H1 (cell line): ENCODE results near the gene PTPN12. TPM values are rescaled to one million over a fixed set of nuclear protein-coding genes. Genes with fewer than 3 reads are reported as not detected.

Experiments
- CTCF ChIA-PET: fragments of 300-600 bp; sonication (Branson Sonifier 250); formaldehyde crosslinking; loops from one replicate; lab custom pipeline; 2021; ENCODE audit not compliant: partially characterized antibody; lab: Charles Lee
- POLR2A ChIA-PET: fragments of 300-600 bp; sonication (Branson Sonifier 250); formaldehyde crosslinking; loops from one replicate; lab custom pipeline; 2021; ENCODE audit warnings: inconsistent platforms; ENCODE audit not compliant: partially characterized antibody; lab: Charles Lee
- DNase-seq, 2 experiments: peaks; one replicate each; pipeline versions ENCODE4 v3.0.0 to v3.0.0-alpha.2; 2010 to 2022; ENCODE audit warnings: low spot score in 2 of 2, low read depth in 1 of 2, mixed read lengths in 1 of 2
- FAIRE-seq: peaks from 2 replicates; lab custom pipeline; 2011; peaks lifted over from hg19 to GRCh38; lab: Jason Lieb, UNC
- H2AFZ ChIP-seq: 2 replicates; pipeline ENCODE4 v1.8.1; 2012; ENCODE audit warnings: low read length, inconsistent platforms
- H2AK5ac ChIP-seq: 2 replicates; pipeline ENCODE4 v1.6.1; 2013; ENCODE audit warnings: low read depth, low read length
- H2BK120ac ChIP-seq: replicated peaks from 2 replicates; pipeline ENCODE3; 2013; ENCODE audit warnings: low read depth, low read length, inconsistent platforms
- H2BK12ac ChIP-seq: 2 replicates; pipeline ENCODE4 v1.6.1; 2013; ENCODE audit warnings: low read depth, low read length
- H2BK15ac ChIP-seq: 2 replicates; pipeline ENCODE4 v1.6.1; 2013; ENCODE audit warnings: low read length
- H2BK20ac ChIP-seq: 2 replicates; pipeline ENCODE4 v1.6.1; 2013; ENCODE audit warnings: low read length
- H2BK5ac ChIP-seq: 2 replicates; pipeline ENCODE4 v1.6.1; 2013; ENCODE audit warnings: low read depth, low read length
- H3K14ac ChIP-seq: 2 replicates; pipeline ENCODE4 v1.6.1; 2013; ENCODE audit warnings: inconsistent platforms; ENCODE audit not compliant: insufficient read length
- H3K18ac ChIP-seq: 2 replicates; pipeline ENCODE4 v1.6.1; 2013; ENCODE audit warnings: low read length; ENCODE audit errors: extremely low read depth
- H3K23ac ChIP-seq: 2 replicates; pipeline ENCODE4 v1.6.1; 2013; ENCODE audit warnings: inconsistent platforms; ENCODE audit not compliant: insufficient read length
- H3K23me2 ChIP-seq: 2 replicates; pipeline ENCODE4 v1.6.1; 2013; ENCODE audit warnings: low read depth, low read length
- H3K27ac ChIP-seq: 2 replicates; pipeline ENCODE4 v1.6.1; 2011; ENCODE audit warnings: low read depth, low read length, inconsistent platforms
- H3K27me3 ChIP-seq, 4 experiments: replicated peaks in 1 of 4; 1 replicate in 1 of 4; 2 replicates in 3 of 4; pipeline versions ENCODE4 v1.6.1 to v1.8.1; 2011 to 2013; ENCODE audit warnings: low read length in 3 of 4, mild to moderate bottlenecking in 3 of 4, inconsistent platforms in 2 of 4, mixed read lengths in 2 of 4, moderate library complexity in 1 of 4; ENCODE audit not compliant: control insufficient read depth in 3 of 4, insufficient read depth in 3 of 4; ENCODE audit errors: extremely low read depth in 1 of 4
- H3K36me3 ChIP-seq, 4 experiments: 2 replicates each; pipeline versions ENCODE4 v1.6.1 to v1.8.1; 2011 to 2013; ENCODE audit warnings: mild to moderate bottlenecking in 4 of 4, low read length in 3 of 4, moderate library complexity in 2 of 4, control low read depth in 1 of 4, inconsistent platforms in 1 of 4; ENCODE audit not compliant: insufficient read depth in 4 of 4, control insufficient read depth in 2 of 4
- H3K4ac ChIP-seq: replicated peaks from 2 replicates; pipeline ENCODE3; 2013; ENCODE audit warnings: low read length, low read depth, mixed read lengths, inconsistent platforms; ENCODE audit not compliant: insufficient read length
- H3K4me1 ChIP-seq, 4 experiments: replicated peaks in 1 of 4; 1 replicate in 1 of 4; 2 replicates in 3 of 4; pipeline versions ENCODE4 v1.6.1 to v1.8.1; 2011 to 2013; ENCODE audit warnings: low read length in 3 of 4, inconsistent platforms in 2 of 4, mixed read lengths in 1 of 4; ENCODE audit not compliant: insufficient read depth in 4 of 4, control insufficient read depth in 3 of 4
- H3K4me2 ChIP-seq, 2 experiments: 2 replicates each; pipeline versions ENCODE4 v1.6.1 to v1.8.1; 2011 to 2013; ENCODE audit warnings: low read depth in 2 of 2, low read length in 2 of 2, control low read depth in 1 of 2, inconsistent platforms in 1 of 2, mild to moderate bottlenecking in 1 of 2; ENCODE audit not compliant: insufficient read depth in 1 of 2
- H3K4me3 ChIP-seq, 4 experiments: fragments of 200-600, 300-600 bp in 1 of 4; sonication (generic), shearing (Covaris generic), sonication (Bioruptor Twin) in 1 of 4; 2 replicates each; pipeline versions ENCODE4 v1.5.1 to v1.8.1; 2011 to 2016; ENCODE audit warnings: low read length in 4 of 4, low read depth in 3 of 4, control low read depth in 2 of 4, inconsistent platforms in 2 of 4, mild to moderate bottlenecking in 2 of 4, mixed read lengths in 1 of 4, moderate library complexity in 1 of 4; ENCODE audit not compliant: insufficient read depth in 2 of 4; ENCODE audit errors: extremely low read depth in 1 of 4
- H3K56ac ChIP-seq: replicated peaks from 2 replicates; pipeline ENCODE3; 2013; ENCODE audit warnings: low read depth, mild to moderate bottlenecking, mixed read lengths, low read length, inconsistent platforms; ENCODE audit not compliant: insufficient read length
- H3K79me1 ChIP-seq: 2 replicates; pipeline ENCODE4 v1.6.1; 2013; ENCODE audit warnings: low read depth, low read length, control low read depth
- H3K79me2 ChIP-seq, 2 experiments: 2 replicates each; pipeline versions ENCODE4 v1.6.1 to v1.8.1; 2012 to 2013; ENCODE audit warnings: low read length in 2 of 2, mild to moderate bottlenecking in 2 of 2, inconsistent platforms in 1 of 2; ENCODE audit not compliant: insufficient read depth in 2 of 2, control insufficient read depth in 1 of 2
- H3K9ac ChIP-seq, 4 experiments: replicated peaks in 1 of 4; 1 replicate in 1 of 4; 2 replicates in 3 of 4; pipeline versions ENCODE4 v1.6.1 to v1.8.1; 2011 to 2013; ENCODE audit warnings: low read depth in 3 of 4, low read length in 3 of 4, control low read depth in 2 of 4, mild to moderate bottlenecking in 2 of 4, moderate library complexity in 2 of 4, inconsistent platforms in 1 of 4; ENCODE audit errors: extremely low read depth in 1 of 4
- H3K9me3 ChIP-seq, 2 experiments: 2 replicates each; pipeline versions ENCODE4 v1.6.1 to v1.8.1; 2012 to 2013; ENCODE audit warnings: mild to moderate bottlenecking in 2 of 2, moderate library complexity in 2 of 2, control low read depth in 1 of 2, inconsistent platforms in 1 of 2, low read depth in 1 of 2, low read length in 1 of 2, mixed read lengths in 1 of 2; ENCODE audit not compliant: insufficient read depth in 2 of 2
- H4K20me1 ChIP-seq, 2 experiments: replicated peaks in 1 of 2; 2 replicates each; pipeline versions ENCODE3 to v1.8.1; 2011 to 2013; ENCODE audit warnings: inconsistent platforms in 2 of 2, low read length in 2 of 2, mild to moderate bottlenecking in 1 of 2; ENCODE audit not compliant: insufficient read depth in 2 of 2, control insufficient read depth in 1 of 2
- H4K5ac ChIP-seq: 2 replicates; pipeline ENCODE4 v1.6.1; 2013; ENCODE audit warnings: low read length, low read depth, mixed read lengths, inconsistent platforms; ENCODE audit not compliant: insufficient read length
- H4K8ac ChIP-seq: 2 replicates; pipeline ENCODE4 v1.8.0; 2013; ENCODE audit warnings: mild to moderate bottlenecking, moderate library complexity, low read length, inconsistent platforms; ENCODE audit not compliant: insufficient read depth; ENCODE audit errors: extremely low read depth
- H4K91ac ChIP-seq: replicated peaks from 2 replicates; pipeline ENCODE3; 2013; ENCODE audit warnings: low read length, mixed read lengths, inconsistent platforms; ENCODE audit not compliant: insufficient read length
- ASH2L ChIP-seq: fragments of 200-600, 300-600 bp; sonication (generic); IDR thresholded peaks from one replicate; pipeline ENCODE4 v1.7.1; 2017; ENCODE audit warnings: low read length
- BRCA1 ChIP-seq: IDR thresholded peaks from 2 replicates; pipeline ENCODE4 v1.6.1; 2012; ENCODE audit warnings: low read depth, low read length, improper control_type of control experiment
- CREB1 ChIP-seq: IDR thresholded peaks from 2 replicates; pipeline ENCODE4 v1.6.1; 2012; ENCODE audit warnings: inconsistent platforms
- HDAC2 ChIP-seq, 2 experiments: fragments of 300-600 bp in 1 of 2; sonication (generic) in 1 of 2; IDR thresholded peaks; 2 replicates each; pipeline ENCODE4 v1.6.1; 2011 to 2012; ENCODE audit warnings: low read depth in 2 of 2, low read length in 2 of 2, mild to moderate bottlenecking in 2 of 2, moderate library complexity in 2 of 2, borderline replicate concordance in 1 of 2, inconsistent platforms in 1 of 2
- NRF1 ChIP-seq: IDR thresholded peaks from 2 replicates; pipeline ENCODE4 v1.6.1; 2011; ENCODE audit warnings: mild to moderate bottlenecking, low read depth, low read length, improper control_type of control experiment
- POLR2A ChIP-seq, 2 experiments: IDR thresholded peaks; 1 replicate in 1 of 2; 2 replicates in 1 of 2; pipeline ENCODE4 v1.6.1; 2011; ENCODE audit warnings: low read depth in 2 of 2, low read length in 2 of 2, mild to moderate bottlenecking in 2 of 2; ENCODE audit errors: control extremely low read depth in 1 of 2
- POLR2AphosphoS5 ChIP-seq: IDR thresholded peaks from 2 replicates; pipeline ENCODE4 v1.6.1; 2011; ENCODE audit warnings: low read depth, low read length
- SIN3A ChIP-seq, 2 experiments: IDR thresholded peaks in 1 of 2; conservative IDR thresholded peaks in 1 of 2; 2 replicates each; pipeline ENCODE4 v1.6.1; 2011 to 2012; ENCODE audit warnings: low read length in 2 of 2, improper control_type of control experiment in 1 of 2, low read depth in 1 of 2, mild to moderate bottlenecking in 1 of 2
- SP1 ChIP-seq: IDR thresholded peaks from 2 replicates; pipeline ENCODE4 v1.6.1; 2011; ENCODE audit warnings: low read depth, low read length
- TAF7 ChIP-seq: optimal IDR thresholded peaks from 2 replicates; pipeline ENCODE3; 2011; ENCODE audit warnings: low read depth, mild to moderate bottlenecking, inconsistent platforms, low read length, moderate library complexity, borderline replicate concordance
- USF2 ChIP-seq: IDR thresholded peaks from 2 replicates; pipeline ENCODE4 v1.6.1; 2011; ENCODE audit warnings: low read length, improper control_type of control experiment
- WGBS, 2 experiments: shearing (Covaris generic) in 1 of 2; methylation state at CpG; one replicate each; pipeline versions ENCODE4 v1.1.6 to v1.1.7; 2013 to 2015; ENCODE audit warnings: low lambda C conversion rate in 2 of 2, mixed read lengths in 2 of 2, inconsistent platforms in 1 of 2, low coverage in 1 of 2, missing lambda C conversion rate in 1 of 2; ENCODE audit not compliant: insufficient replicate concordance in 2 of 2, insufficient coverage in 1 of 2, insufficient read length in 1 of 2; ENCODE audit errors: extremely low coverage in 1 of 2, missing lambda C conversion rate in 1 of 2; 5-methylcytosine and 5-hydroxymethylcytosine counted together
- polyA plus RNA-seq, 7 experiments: library from polyadenylated mRNA; depleted of rRNA in 3 of 7; stranded (reverse) in 5 of 7; unstranded in 2 of 7; fragments of >200 nt in 5 of 7; fragments of 200-250 nt in 2 of 7; gene quantifications; 1 replicate in 5 of 7; 2 replicates in 1 of 7; 4 replicates in 1 of 7; pipeline versions ENCODE4 v1.2.1 to v1.2.3, GENCODE V29; 2011 to 2013; ENCODE audit warnings: missing spikeins in 2 of 7, mixed read lengths in 2 of 7
- total RNA-seq: library from RNA; stranded (reverse); fragmentation: NEBNext Ultra II Directional; extraction: Animal tissue kit (Norgen Biotek cat#: 25700); gene quantifications from 2 replicates; pipeline ENCODE4 v1.2.1, GENCODE V29; 2021

The PTPN12 gene
- total and polyA plus RNA-seq, 2 of the 8 experiments (the other 6 are each of a cell fraction or from before 2014, with no cell fraction given), result 39.7 to 132 TPM

GRCh38 chr7:77587272-77587671 is 50.2 kb downstream of the PTPN12 start:
- no peaks in the 10 kb centered on the region for H3K9me3 ChIP-seq
- H2AK5ac ChIP-seq, result no peak overlapping the region
- H3K23me2 ChIP-seq, result no peaks in the 10 kb centered on the region
- no peak overlapping the region for H3K23ac ChIP-seq
- H4K20me1 ChIP-seq, result no peaks in the 10 kb centered on the region
- no peak overlapping the region for H2BK120ac ChIP-seq
- H2BK5ac ChIP-seq, result no peak overlapping the region
- no peak overlapping the region for H4K5ac ChIP-seq
- H3K27me3 ChIP-seq, result no peaks in the 10 kb centered on the region
- H3K4me2 ChIP-seq, result no peak overlapping the region
- H3K36me3 ChIP-seq, result peaks cover 0 to 61% (median 15%) of the 10 kb centered on the region in 4 experiments; a peak in 5 of 8 replicates
- H3K18ac ChIP-seq, result no peak overlapping the region
- no peaks in the 10 kb centered on the region for H3K79me1 ChIP-seq
- H2BK12ac ChIP-seq, result no peak overlapping the region
- no peak overlapping the region for H3K9ac ChIP-seq
- H3K79me2 ChIP-seq, result no peaks in the 10 kb centered on the region; a peak in 1 of 4 replicates
- H3K27ac ChIP-seq, result no peak overlapping the region
- H3K14ac ChIP-seq, result no peak overlapping the region
- no peak for DNase-seq
- no peak for FAIRE-seq
- CTCF ChIA-PET, result interaction anchor here (0.9 to 1.7 kb wide), 4 partner anchors 10 to 128 kb away, joined by 3 to 5 read pairs (median 3); no protein-coding TSS in a partner anchor
- H3K56ac ChIP-seq, result no peak overlapping the region
- no peak overlapping the region for H2AFZ ChIP-seq
- H4K8ac ChIP-seq, result no peak overlapping the region
- no peak overlapping the region for H4K91ac ChIP-seq
- H3K4ac ChIP-seq, result no peak overlapping the region
- no peak overlapping the region for H2BK20ac ChIP-seq
- no peaks in the 10 kb centered on the region for H3K4me1 ChIP-seq
- no peak overlapping the region for H2BK15ac ChIP-seq
- 84% methylated on average over 2 of the region's 2 CpGs; no CpG with 5 or more reads in 1 of the 2 experiments for WGBS, 2 experiments
- POLR2A ChIA-PET, result no interaction called here
- no peak overlapping the region for H3K4me3 ChIP-seq
- no peak for TF ChIP-seq BRCA1
- no peak for TF ChIP-seq NRF1
- TF ChIP-seq USF2, result no peak
- TF ChIP-seq ASH2L, result no peak
- no peak for TF ChIP-seq SP1
- TF ChIP-seq CREB1, result no peak
- TF ChIP-seq TAF7, result no peak
- TF ChIP-seq POLR2A (IDR thresholded peaks at IDR 0.05; ENCODE audit: control extremely low read depth in 1 of 2, low read depth in 2 of 2, low read length in 2 of 2), result no peak
- TF ChIP-seq HDAC2 (IDR thresholded peaks at IDR 0.05; ENCODE audit: borderline replicate concordance in 1 of 2, low read depth in 2 of 2, low read length in 2 of 2), result no peak
- no peak for TF ChIP-seq SIN3A (conservative IDR thresholded peaks at IDR 0.05 in 1 of 2, IDR thresholded peaks at IDR 0.05 in 1 of 2; ENCODE audit: low read depth in 1 of 2, low read length in 2 of 2)
- no peak for TF ChIP-seq POLR2AphosphoS5
